K562 treated with DMSO at 1 percent for 12 hours (cell line): ENCODE results near the gene ACTN4. TPM values are rescaled to one million over a fixed set of nuclear protein-coding genes. Genes with fewer than 3 reads are reported as not detected.

Experiments
- total RNA-seq: library from RNA; unstranded; fragments of 300-600 nt; gene quantifications from 2 replicates; pipeline ENCODE4 v1.2.3, GENCODE V29; 2022; ENCODE audit not compliant: insufficient read depth

ACTN4 gene
- total RNA-seq, result 213 and 290 TPM in 2 replicates

GRCh38 chr19:38647368-38647965 lies at the start of gene ACTN4:
ACTN4 (plus strand) TSS chr19:38647649; CDS start chr19:38647746, 97 bp downstream.

GRCh38 chr19:38617764-38618589 lies 29.5 kb upstream of the ACTN4 start, which contains the start of gene MAP4K1:
MAP4K1 (minus strand) TSS chr19:38617953; CDS start chr19:38617895, 58 bp downstream.

GRCh38 chr19:38618590-38619360 lies 28.7 kb upstream of the ACTN4 start, which contains the start of gene EIF3K:
EIF3K (plus strand) TSS chr19:38619188; CDS start chr19:38619269, 81 bp downstream.

GRCh38 chr19:38744298-38744681 lies 96.8 kb downstream of the ACTN4 start, which contains the start of gene CAPN12:
CAPN12 (minus strand) TSS chr19:38744474; CDS start chr19:38744165, 309 bp downstream.

GRCh38 chr19:38773469-38774177 lies 126.2 kb downstream of the ACTN4 start, which contains the start of gene LGALS7:
LGALS7 (minus strand) TSS chr19:38773517; CDS start chr19:38773492, 25 bp downstream.

Other genes starting within 250 kb of the ACTN4 start
- gene FAM98C, start 244.6 kb upstream of the ACTN4 start, total RNA-seq, result 35.3 and 45.5 TPM in 2 replicates
- gene RASGRP4, start 221.4 kb upstream of the ACTN4 start, total RNA-seq, result 8.8 and 19.0 TPM in 2 replicates
- 0.57 and 7.7 TPM in 2 replicates for gene RYR1, start 214.0 kb upstream of the ACTN4 start, total RNA-seq
- 0.46 TPM in 1 of 2 replicates, not detected in the other for gene MAP4K1, start 29.7 kb upstream of the ACTN4 start, total RNA-seq
- 599 and 724 TPM in 2 replicates for gene EIF3K, start 28.5 kb upstream of the ACTN4 start, total RNA-seq
- gene CAPN12, start 96.8 kb downstream of the ACTN4 start, total RNA-seq, result 1.4 TPM in 1 of 2 replicates, not detected in the other
- not detected in 2 replicates for gene LGALS7, start 125.9 kb downstream of the ACTN4 start, total RNA-seq
- gene LGALS7B, start 141.6 kb downstream of the ACTN4 start, total RNA-seq, result not detected in 2 replicates
- gene LGALS4, start 165.3 kb downstream of the ACTN4 start, total RNA-seq, result 13.7 TPM in 1 of 2 replicates, not detected in the other
- gene ECH1, start 184.1 kb downstream of the ACTN4 start, total RNA-seq, result 222 and 244 TPM in 2 replicates
- gene HNRNPL, start 202.3 kb downstream of the ACTN4 start, total RNA-seq, result 265 and 395 TPM in 2 replicates
- gene RINL, start 230.6 kb downstream of the ACTN4 start, total RNA-seq, result 6.4 and 7.8 TPM in 2 replicates